Muscle layer of duodenum (tissue), 2 donors: ENCODE measurements around the gene P2RY6.
A peak's percentile ranks its signal among the peaks of the same experiment; 100 is the strongest.

Experiments
- H3K27ac ChIP-seq: one replicate; pipeline ENCODE4 v1.7.0; 2013; ENCODE audit warnings: mild to moderate bottlenecking, low read length
- H3K27me3 ChIP-seq: one replicate; pipeline ENCODE4 v1.7.0; 2013; ENCODE audit warnings: low read depth, mild to moderate bottlenecking, control low read depth, low read length
- H3K36me3 ChIP-seq, 2 donors: one replicate each; pipeline ENCODE4 v1.7.0; 2013; ENCODE audit warnings: low read length in 2 of 2, control low read depth in 1 of 2, mild to moderate bottlenecking in 1 of 2; ENCODE audit not compliant: insufficient read depth in 2 of 2, control insufficient read depth in 1 of 2
- H3K4me1 ChIP-seq, 2 donors: one replicate each; pipeline ENCODE4 v1.7.0; 2013; ENCODE audit warnings: low read length in 2 of 2, mild to moderate bottlenecking in 2 of 2, control low read depth in 1 of 2, moderate library complexity in 1 of 2; ENCODE audit not compliant: insufficient read depth in 2 of 2, control insufficient read depth in 1 of 2
- H3K4me3 ChIP-seq, 2 donors: one replicate each; pipeline ENCODE4 v1.7.0; 2013; ENCODE audit warnings: low read length in 2 of 2, low read depth in 1 of 2, mild to moderate bottlenecking in 1 of 2
- H3K9me3 ChIP-seq, 2 donors: one replicate each; pipeline ENCODE4 v1.7.0; 2013; ENCODE audit warnings: low read length in 2 of 2, control low read depth in 1 of 2, mild to moderate bottlenecking in 1 of 2; ENCODE audit not compliant: control insufficient read depth in 1 of 2
- donor health status: healthy.

P2RY6 gene

GRCh38 chr11:73271936-73272679 lies at the start of gene P2RY6:
P2RY6 (plus strand) TSS chr11:73272338; CDS start chr11:73296519, 24,181 bp downstream.
- no peaks in the 10 kb centered on the region for H3K9me3 ChIP-seq
- H3K4me1 ChIP-seq: peaks cover 8 to 9% of the 10 kb centered on the region in 2 donors
- peak within 1 kb of the TSS in 1 of 2 donors; percentile 8 for H3K4me3 ChIP-seq
- no peaks in the 10 kb centered on the region for H3K36me3 ChIP-seq
- H3K27ac ChIP-seq: no peak within 1 kb of the TSS
- H3K27me3 ChIP-seq: no peaks in the 10 kb centered on the region

GRCh38 chr11:73223998-73224730 lies 48.0 kb upstream of the P2RY6 start:
- Histone ChIP-seq H3K36me3 (no peaks in the 10 kb centered on the region), H3K9me3 (no peaks in the 10 kb centered on the region), H3K4me1 (no peaks in the 10 kb centered on the region), H3K4me3 (no peak overlapping the region), H3K27ac (no peak overlapping the region), H3K27me3 (no peaks in the 10 kb centered on the region)

- H3K27me3 ChIP-seq: no peaks in the 10 kb centered on the region
- peaks cover 0 to 3% of the 10 kb centered on the region in 2 donors for H3K4me1 ChIP-seq
- H3K9me3 ChIP-seq: no peaks in the 10 kb centered on the region
- H3K36me3 ChIP-seq: no peaks in the 10 kb centered on the region
- no peak overlapping the region for H3K27ac ChIP-seq
- H3K4me3 ChIP-seq: no peak overlapping the region
Measured at GRCh38 chr11:73225001-73225686, 47.0 kb upstream of the P2RY6 start.

DNA sequence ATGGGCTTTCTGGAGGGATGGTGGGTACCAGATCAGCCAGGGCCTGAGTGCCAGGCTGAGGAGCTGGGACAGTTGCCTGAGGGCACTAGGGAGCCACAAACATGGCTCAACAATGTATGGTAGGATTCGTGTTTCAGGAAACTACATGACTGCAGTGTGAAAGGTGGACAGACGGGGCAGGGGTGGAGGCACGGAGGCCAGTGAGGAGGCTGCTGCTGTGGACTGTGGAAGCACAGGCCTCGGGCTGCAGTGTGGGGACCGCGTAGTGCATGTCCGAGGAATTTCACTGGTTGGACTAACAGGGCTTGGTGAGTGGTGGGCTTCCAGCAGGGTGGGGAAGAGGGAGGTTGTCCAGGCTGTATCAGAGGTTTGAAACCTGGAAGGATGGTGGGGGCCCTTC lies 46.3 kb upstream of the P2RY6 start:
- H3K4me1 ChIP-seq: peaks cover 0 to 3% of the 10 kb centered on the region in 2 donors
- no peak overlapping the region for H3K27ac ChIP-seq
- H3K9me3 ChIP-seq: no peaks in the 10 kb centered on the region
- no peaks in the 10 kb centered on the region for H3K27me3 ChIP-seq
- H3K36me3 ChIP-seq: no peaks in the 10 kb centered on the region
- no peak overlapping the region for H3K4me3 ChIP-seq

- H3K27me3 ChIP-seq: no peaks in the 10 kb centered on the region
- no peak overlapping the region for H3K27ac ChIP-seq
- no peak overlapping the region for H3K4me3 ChIP-seq
- no peaks in the 10 kb centered on the region for H3K9me3 ChIP-seq
- H3K36me3 ChIP-seq: no peaks in the 10 kb centered on the region
- H3K4me1 ChIP-seq: peaks cover 0 to 3% of the 10 kb centered on the region in 2 donors
Measured at GRCh38 chr11:73226297-73227006, 45.7 kb upstream of the P2RY6 start.

GRCh38 chr11:73227571-73228211 lies 44.4 kb upstream of the P2RY6 start:
- H3K27me3 ChIP-seq: no peaks in the 10 kb centered on the region
- H3K36me3 ChIP-seq: no peaks in the 10 kb centered on the region
- peaks cover 0 to 3% of the 10 kb centered on the region in 2 donors for H3K4me1 ChIP-seq
- H3K4me3 ChIP-seq: no peak overlapping the region
- H3K27ac ChIP-seq: no peak overlapping the region
- H3K9me3 ChIP-seq: no peaks in the 10 kb centered on the region

GRCh38 chr11:73228268-73229134 lies 43.6 kb upstream of the P2RY6 start:
- Histone ChIP-seq H3K27ac (no peak overlapping the region), H3K27me3 (no peaks in the 10 kb centered on the region), H3K36me3 (no peaks in the 10 kb centered on the region), H3K9me3 (no peaks in the 10 kb centered on the region), H3K4me1 (peaks cover 0 to 3% of the 10 kb centered on the region in 2 donors), H3K4me3 (no peak overlapping the region)

DNA sequence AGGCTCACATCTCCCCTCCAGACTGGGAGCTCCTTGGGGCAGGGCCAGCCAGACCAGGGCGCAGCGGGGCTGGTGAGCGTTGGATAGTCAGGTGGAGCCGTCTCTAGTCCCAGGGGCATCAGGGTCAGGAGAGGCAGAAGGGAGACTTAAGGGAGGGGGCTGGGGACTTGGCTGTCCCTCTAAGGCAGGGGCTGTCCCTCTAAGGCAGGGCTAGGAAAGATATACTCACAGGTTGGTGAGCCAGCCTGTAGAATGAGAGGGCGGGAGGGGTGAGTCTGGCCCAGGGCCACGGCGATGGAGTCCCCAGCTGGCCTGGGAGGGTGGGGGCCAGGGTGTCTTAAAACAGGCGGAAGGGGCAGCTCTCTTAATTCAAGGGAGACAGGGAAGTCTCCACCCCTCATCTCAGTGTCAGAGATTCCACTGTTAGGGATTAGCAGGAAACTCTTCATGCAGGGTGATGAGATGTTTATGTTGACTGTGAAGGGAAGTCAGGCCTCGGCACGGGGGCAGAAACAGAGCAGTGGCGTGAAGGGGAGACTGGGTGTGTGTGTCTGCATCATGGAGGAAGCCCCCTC lies 42.7 kb upstream of the P2RY6 start:
- no peaks in the 10 kb centered on the region for H3K27me3 ChIP-seq
- peaks cover 0 to 9% of the 10 kb centered on the region in 2 donors for H3K4me1 ChIP-seq
- H3K4me3 ChIP-seq: no peak overlapping the region
- H3K36me3 ChIP-seq: no peaks in the 10 kb centered on the region
- H3K27ac ChIP-seq: no peak overlapping the region
- H3K9me3 ChIP-seq: no peaks in the 10 kb centered on the region

- H3K4me1 ChIP-seq: peaks cover 0 to 9% of the 10 kb centered on the region in 2 donors
- no peak overlapping the region for H3K4me3 ChIP-seq
- no peaks in the 10 kb centered on the region for H3K36me3 ChIP-seq
- no peaks in the 10 kb centered on the region for H3K27me3 ChIP-seq
- no peak overlapping the region for H3K27ac ChIP-seq
- no peaks in the 10 kb centered on the region for H3K9me3 ChIP-seq
Measured at GRCh38 chr11:73229896-73230875, 42.0 kb upstream of the P2RY6 start.
